Psoas muscle (tissue), 8 donors: ENCODE results near the gene ASAH2. TPM values are rescaled to one million over a fixed set of nuclear protein-coding genes. Genes with fewer than 3 reads are reported as not detected.

Source experiments
- ATAC-seq, 4 donors: fragments of 200-7000 bp; cut with Tn5 transposase; one replicate each; pipeline ENCODE4 v1.9.1; 2020; ENCODE audit warnings: moderate library complexity in 3 of 4, mild to moderate bottlenecking in 2 of 4
- DNase-seq, 2 donors: peaks; one replicate each; pipeline ENCODE4 v3.0.0-alpha.2; 2020
- H3K27ac ChIP-seq: fragments of 200-600 bp; one replicate; pipeline ENCODE4 v1.8.0; 2022
- H3K27me3 ChIP-seq, 3 donors: fragments of 200-600 bp in 1 of 3; one replicate each; pipeline versions ENCODE4 v1.6.1 to v1.8.0; 2013 to 2022; ENCODE audit warnings: low read length in 2 of 3, mild to moderate bottlenecking in 2 of 3, moderate library complexity in 1 of 3; ENCODE audit not compliant: insufficient read depth in 3 of 3
- H3K36me3 ChIP-seq, 2 donors: fragments of 200-600 bp in 1 of 2; one replicate each; pipeline versions ENCODE4 v1.6.1 to v1.8.0; 2013 to 2022; ENCODE audit warnings: low read depth in 1 of 2, mild to moderate bottlenecking in 1 of 2, moderate library complexity in 1 of 2; ENCODE audit not compliant: insufficient read depth in 1 of 2
- H3K4me1 ChIP-seq: fragments of 200-600 bp; one replicate; pipeline ENCODE4 v1.8.0; 2022
- H3K4me3 ChIP-seq: fragments of 200-600 bp; one replicate; pipeline ENCODE4 v1.8.0; 2022; ENCODE audit warnings: mild to moderate bottlenecking
- H3K9me3 ChIP-seq: fragments of 200-600 bp; one replicate; pipeline ENCODE4 v1.8.0; 2022
- WGBS, 3 donors: extraction: QIAGEN DNeasy Blood & Tissue Kit; methylation state at CpG; one replicate each; pipeline versions ENCODE4 v1.1.6 to v1.1.7; 2013; 5-methylcytosine and 5-hydroxymethylcytosine counted together
- intact Hi-C, 2 donors: fragments of 100-400 bp; cut with DNase I; formaldehyde crosslinking; loops; one replicate each; pipeline versions ENCODE4 v1.11.0 to v1.14.2; 2022
- polyA plus RNA-seq, 3 donors: library from polyadenylated mRNA; stranded (reverse); fragments of 200-250 nt; gene quantifications; one replicate each; pipeline ENCODE4 v1.2.3, GENCODE V29; 2013
- total RNA-seq, 4 donors: library from RNA; stranded (reverse); fragmentation: NEBNext Ultra II Directional in 2 of 4; extraction: Animal tissue kit (Norgen Biotek cat#: 25700) in 2 of 4; gene quantifications; one replicate each; pipeline versions ENCODE4 v1.2.1 to v1.2.4, GENCODE V29; 2021 to 2023
- TF ChIP-seq, protein P1 (sequence below): fragments of 200-600 bp; IDR thresholded peaks from one replicate; pipeline ENCODE4 v1.8.0; 2022; ENCODE audit warnings: antibody characterized with exemption
- donor health status: healthy with polysubstance abuse.
- donor health status: DM: no; HTN: no; CAD: no; lungs with moderate emphysema.
- donor health status: Bipolar disorder and iron deficiency.
- donor health status: healthy.
- donor health status: DM: yes; HTN: yes; CAD: no.
- donor health status: DM: no; HTN: no; CAD: no.
- donor health status: DM: no; HTN: no; CAD: no.
- donor health status: DM: yes; HTN: yes; CAD: no.

The ASAH2 gene
- total and polyA plus RNA-seq, 7 donors = 0.08 to 3.6 (median 0.27) TPM

GRCh38 chr10:50216894-50217293 is 34.4 kb downstream of the ASAH2 start:
- H3K27me3 ChIP-seq = no peaks in the 10 kb centered on the region
- TF ChIP-seq, protein P1, sequence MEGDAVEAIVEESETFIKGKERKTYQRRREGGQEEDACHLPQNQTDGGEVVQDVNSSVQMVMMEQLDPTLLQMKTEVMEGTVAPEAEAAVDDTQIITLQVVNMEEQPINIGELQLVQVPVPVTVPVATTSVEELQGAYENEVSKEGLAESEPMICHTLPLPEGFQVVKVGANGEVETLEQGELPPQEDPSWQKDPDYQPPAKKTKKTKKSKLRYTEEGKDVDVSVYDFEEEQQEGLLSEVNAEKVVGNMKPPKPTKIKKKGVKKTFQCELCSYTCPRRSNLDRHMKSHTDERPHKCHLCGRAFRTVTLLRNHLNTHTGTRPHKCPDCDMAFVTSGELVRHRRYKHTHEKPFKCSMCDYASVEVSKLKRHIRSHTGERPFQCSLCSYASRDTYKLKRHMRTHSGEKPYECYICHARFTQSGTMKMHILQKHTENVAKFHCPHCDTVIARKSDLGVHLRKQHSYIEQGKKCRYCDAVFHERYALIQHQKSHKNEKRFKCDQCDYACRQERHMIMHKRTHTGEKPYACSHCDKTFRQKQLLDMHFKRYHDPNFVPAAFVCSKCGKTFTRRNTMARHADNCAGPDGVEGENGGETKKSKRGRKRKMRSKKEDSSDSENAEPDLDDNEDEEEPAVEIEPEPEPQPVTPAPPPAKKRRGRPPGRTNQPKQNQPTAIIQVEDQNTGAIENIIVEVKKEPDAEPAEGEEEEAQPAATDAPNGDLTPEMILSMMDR = no peak
- ATAC-seq = no peak

GRCh38 chr10:50216418-50216817 is 34.9 kb downstream of the ASAH2 start:
- Histone ChIP-seq H3K4me3 (no peak overlapping the region), H3K4me1 (no peaks in the 10 kb centered on the region), H3K27me3 (no peaks in the 10 kb centered on the region), H3K36me3 (no peaks in the 10 kb centered on the region), H3K27ac (no peak overlapping the region), H3K9me3 (no peaks in the 10 kb centered on the region)
- TF ChIP-seq, protein P1 = no peak
- DNase-seq (no peak), ATAC-seq (no peak)
- intact Hi-C loops = no loop called here

More at GRCh38 chr10:50216894-50217293, 34.4 kb downstream of the ASAH2 start:
- Histone ChIP-seq H3K36me3 (no peaks in the 10 kb centered on the region), H3K4me3 (no peak overlapping the region), H3K9me3 (no peaks in the 10 kb centered on the region), H3K27ac (no peak overlapping the region), H3K4me1 (no peaks in the 10 kb centered on the region)
- DNase-seq = no peak
- intact Hi-C loops = no loop called here
- 68 to 87% (median 80%) methylated on average over 3 of the region's 3 CpGs for WGBS, 3 donors

DNA sequence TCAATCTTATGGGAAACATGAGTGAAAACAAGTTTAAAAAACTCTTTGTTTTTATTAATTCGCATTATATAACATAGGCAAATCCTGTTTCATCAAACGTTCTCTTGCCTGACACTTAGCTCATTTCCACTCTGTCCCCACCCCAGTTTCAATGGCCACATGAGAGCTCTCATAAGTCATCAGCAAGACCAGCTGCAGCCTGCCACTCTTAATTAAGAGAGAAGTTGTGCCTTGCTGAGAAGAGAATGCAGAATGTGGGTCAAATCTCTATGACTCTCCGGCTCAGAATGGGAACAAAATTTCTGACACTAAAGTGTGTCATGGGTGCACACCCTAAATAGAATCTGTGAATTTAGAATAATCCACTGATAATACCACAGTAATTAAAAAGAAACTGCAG is 39.6 kb downstream of the ASAH2 start:
- TF ChIP-seq, protein P1 = no peak
- no peaks in the 10 kb centered on the region for H3K4me1 ChIP-seq
- no peaks in the 10 kb centered on the region for H3K27me3 ChIP-seq
- ATAC-seq = no peak
- H3K4me3 ChIP-seq = no peak overlapping the region
- DNase-seq = no peak
- H3K27ac ChIP-seq = no peak overlapping the region
- H3K36me3 ChIP-seq = no peaks in the 10 kb centered on the region
- no peaks in the 10 kb centered on the region for H3K9me3 ChIP-seq
- WGBS, 3 donors = 49 to 62% (median 52%) methylated on average over 3 of the region's 3 CpGs
- intact Hi-C loops = no loop called here

- intact Hi-C loops = no loop called here
- H3K27me3 ChIP-seq = no peaks in the 10 kb centered on the region
- no peak for DNase-seq
These were observed 40.4 kb downstream of the ASAH2 start for GRCh38 chr10:50210876-50211275.

More at GRCh38 chr10:50210876-50211275, 40.4 kb downstream of the ASAH2 start:
- no peaks in the 10 kb centered on the region for H3K4me1 ChIP-seq
- H3K4me3 ChIP-seq = no peak overlapping the region
- TF ChIP-seq, protein P1 = no peak
- no peak overlapping the region for H3K27ac ChIP-seq
- no peaks in the 10 kb centered on the region for H3K9me3 ChIP-seq
- H3K36me3 ChIP-seq = no peaks in the 10 kb centered on the region
- ATAC-seq = no peak

Other genes with a start within 250 kb of the ASAH2 start
- 10 to 100 TPM; 16.3 to 23.7 (median 18.7) TPM for gene WASHC2A, start 183.6 kb downstream of the ASAH2 start, total RNA-seq
- 10 to 100 TPM; 10.9 to 24.7 (median 14.7) TPM for gene WASHC2A, start 183.6 kb downstream of the ASAH2 start, polyA plus RNA-seq